CD4-positive, alpha-beta T cell treated with Interleukin-4 for 4 hours (primary cell): Measurements from ENCODE around the gene ZFC3H1.
"Not testable (repeated sequence)": the region's sequence is repeated elsewhere in the genome, so short reads cannot be mapped to it uniquely, and the experiment has no call there.

ENCODE experiments used
- DNase-seq: peaks from one replicate; pipeline ENCODE4 v3.0.0-alpha.2; 2020

Gene ZFC3H1

GRCh38 chr12:71626098-71626497 is 37.5 kb downstream of the ZFC3H1 start:
- no peak for DNase-seq

- DNase-seq: no peak
Observed at GRCh38 chr12:71625476-71625875, 38.2 kb downstream of the ZFC3H1 start.

DNA sequence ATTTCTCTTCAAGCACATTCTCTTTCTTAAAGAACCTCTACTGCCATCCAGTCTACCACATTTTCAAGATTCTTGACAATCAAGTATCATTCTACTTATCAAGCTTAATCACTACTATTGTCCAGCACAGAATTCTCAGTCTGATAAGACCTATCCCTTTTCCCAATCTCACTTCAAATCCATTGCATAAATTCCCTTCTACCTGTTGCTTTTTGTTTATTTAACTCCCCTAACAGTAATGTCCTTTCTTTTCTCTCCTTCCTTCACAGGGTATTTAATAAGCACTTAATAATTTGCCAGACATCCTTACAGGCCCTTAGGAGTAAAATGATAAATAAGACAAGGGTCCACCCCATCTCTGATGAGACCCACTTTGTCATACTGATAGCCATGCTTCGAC is 41.7 kb downstream of the ZFC3H1 start:
- DNase-seq: no peak

DNA sequence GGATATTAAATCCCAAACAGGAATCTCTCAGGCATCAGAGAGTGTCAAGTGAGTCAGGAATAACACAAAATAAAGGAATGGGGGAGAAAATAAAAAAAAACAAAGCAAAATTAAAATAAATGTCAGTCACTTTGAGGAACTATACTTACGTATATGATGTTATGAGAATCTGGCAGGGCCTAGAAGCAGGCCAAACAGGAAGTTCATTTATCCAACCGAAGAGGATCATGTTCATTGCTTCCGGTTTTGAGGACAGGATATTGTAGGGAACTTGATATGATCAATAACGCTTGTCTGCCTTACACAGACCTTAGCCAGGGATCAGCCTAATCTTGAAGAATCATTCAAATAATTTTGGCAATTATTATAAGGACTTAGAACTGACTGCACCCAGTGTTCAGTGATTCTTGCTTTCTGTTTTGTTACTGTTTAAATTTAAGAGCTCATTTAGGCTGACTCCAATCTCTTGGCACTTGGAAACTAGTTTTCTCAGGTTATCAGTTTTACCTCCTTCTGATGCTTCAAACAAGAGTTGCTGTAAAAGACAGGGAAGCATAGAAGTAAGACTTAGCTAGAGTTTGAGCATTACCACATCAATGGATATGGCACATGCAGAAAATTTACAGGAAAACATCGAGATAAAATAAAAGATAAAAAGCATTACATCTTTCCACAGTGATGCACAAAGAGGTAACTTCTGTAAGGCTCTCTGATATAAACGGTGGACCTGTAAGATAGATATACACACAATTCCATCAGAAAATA is 53.4 kb downstream of the ZFC3H1 start:
- no peak for DNase-seq

DNA sequence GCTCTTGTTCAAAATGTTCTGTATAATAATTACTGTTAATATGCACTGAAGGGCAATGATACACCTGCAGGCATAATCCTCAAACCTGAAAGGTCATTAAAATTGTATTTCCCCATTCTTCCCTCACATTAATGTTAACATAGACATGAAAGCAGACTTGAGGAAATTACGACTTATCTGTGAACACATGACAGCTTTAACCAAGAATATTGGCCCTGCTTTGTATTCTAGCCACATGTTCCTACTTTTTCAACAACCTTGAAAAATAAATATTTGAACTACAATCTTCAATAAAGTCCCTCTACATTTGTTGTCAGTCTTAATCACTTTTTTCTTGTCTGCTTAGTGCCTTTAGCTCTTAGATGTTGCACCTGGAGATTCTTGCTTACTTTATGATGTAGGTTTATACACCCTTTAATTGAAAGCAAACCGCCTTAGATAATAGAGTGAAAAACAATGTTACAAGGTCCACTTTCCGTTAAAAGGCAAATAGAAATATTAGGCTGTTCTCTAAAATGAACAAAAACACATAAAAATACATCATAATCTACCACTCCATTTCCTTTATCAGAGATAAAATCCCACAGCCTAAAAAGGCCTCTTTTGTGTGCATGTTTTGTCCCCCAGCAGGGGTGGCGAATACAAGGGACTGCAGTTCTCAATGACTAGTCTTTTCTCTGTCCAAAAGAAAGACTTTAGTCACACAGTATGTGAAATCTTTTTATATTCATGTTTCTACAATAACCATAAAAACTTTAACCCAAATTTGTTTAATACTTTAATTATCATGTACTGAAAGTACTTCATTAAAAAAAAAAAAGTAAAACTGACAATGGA is 55.9 kb downstream of the ZFC3H1 start:
- no peak for DNase-seq

GRCh38 chr12:71605039-71605438 is 58.6 kb downstream of the ZFC3H1 start:
- no peak for DNase-seq

DNA sequence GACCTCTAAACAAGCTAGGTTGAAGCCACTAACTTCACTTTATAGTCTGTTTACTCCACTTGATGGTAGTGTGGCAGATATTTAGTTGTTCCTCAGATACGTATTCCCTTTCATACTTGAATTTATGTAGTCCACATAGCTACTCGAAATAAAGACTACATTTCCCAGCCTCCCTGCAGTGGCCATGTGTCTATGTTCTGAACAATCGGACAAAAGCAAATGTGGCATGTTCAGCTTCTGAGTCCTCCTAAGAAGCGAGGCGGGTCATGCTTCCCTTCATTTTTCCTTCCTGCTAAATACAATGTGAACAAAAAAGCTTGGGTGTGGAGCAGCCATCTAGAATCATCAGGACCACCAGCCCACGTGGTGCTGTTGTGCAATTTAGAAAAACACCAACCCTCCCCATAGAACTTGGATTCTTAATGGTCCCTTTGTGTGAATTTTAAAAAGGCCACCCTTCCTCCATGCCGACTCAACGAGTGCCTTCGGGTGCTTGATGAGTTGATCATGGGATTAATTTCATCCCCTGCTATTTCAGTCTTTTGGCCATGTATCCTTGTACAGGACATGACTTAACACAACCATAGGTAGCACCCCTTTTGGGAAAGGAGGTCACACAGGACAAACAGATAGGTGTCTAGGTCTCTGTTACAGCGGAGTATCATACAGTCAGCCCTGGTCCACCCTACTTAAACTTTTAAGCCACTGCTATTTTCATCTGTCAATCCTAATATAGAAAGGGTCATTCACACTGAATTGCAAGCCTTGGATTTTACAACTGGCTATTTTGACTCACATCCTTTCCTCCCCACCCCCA is 60.7 kb downstream of the ZFC3H1 start:
- DNase-seq: no peak

DNA sequence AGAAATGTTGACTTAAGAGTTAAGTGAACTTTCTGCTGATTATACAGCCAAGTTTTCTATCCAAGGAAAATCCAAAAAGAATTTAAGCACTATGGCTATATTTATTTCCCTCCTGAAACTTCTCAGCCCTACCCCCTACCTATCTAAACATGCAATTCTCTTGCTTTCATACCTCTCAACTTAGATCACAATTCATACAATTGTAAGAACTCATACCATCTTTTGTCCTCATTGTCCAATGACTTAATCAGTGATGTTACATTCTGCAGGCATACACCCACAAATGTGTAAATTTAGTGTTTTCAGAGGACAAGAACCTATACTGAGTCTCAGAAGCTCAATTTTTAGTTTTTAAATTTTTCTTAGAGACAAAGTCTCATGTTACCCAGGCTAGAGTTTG is 62.1 kb downstream of the ZFC3H1 start:
- no peak for DNase-seq

DNA sequence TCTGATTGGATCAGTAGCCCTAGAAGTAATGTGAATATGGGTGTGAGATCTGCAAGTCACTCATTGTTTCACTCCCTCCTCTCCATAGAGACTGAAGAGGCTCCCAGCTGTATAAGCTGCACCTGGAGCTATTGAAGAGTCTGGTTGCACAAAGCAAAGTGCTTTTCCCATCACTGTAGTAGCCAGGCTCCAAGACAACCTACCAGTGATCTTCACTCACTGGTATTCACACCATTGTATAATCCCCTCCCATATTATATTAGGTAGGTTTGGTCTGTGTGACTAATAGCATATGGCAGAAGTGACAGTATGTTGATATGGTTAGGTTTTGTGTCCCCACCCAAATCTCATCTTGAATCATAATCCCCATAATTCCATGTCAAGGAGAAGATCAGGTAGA is 64.4 kb downstream of the ZFC3H1 start:
- no peak for DNase-seq

- DNase-seq: no peak
Observed at GRCh38 chr12:71594214-71594948, 69.3 kb downstream of the ZFC3H1 start.

DNA sequence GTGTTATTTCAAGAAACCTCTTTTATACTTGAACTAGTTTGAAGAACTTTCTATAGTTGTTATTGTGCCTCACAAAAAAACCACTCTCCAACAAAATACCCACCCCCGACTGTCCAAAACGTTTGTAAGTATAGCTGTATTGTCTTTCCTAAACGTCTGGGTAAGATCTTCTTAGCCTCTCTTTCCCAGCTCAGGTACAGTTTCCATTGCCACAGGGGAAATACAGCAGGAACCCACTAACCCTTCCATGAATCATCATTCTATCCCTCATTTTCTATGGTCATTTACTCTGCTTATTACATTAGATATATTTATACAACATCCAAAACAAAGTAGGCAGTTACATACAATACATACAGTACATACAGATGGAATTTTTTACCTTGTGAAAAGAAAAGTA is 70.8 kb downstream of the ZFC3H1 start:
- no peak for DNase-seq

- no peak for DNase-seq
Observed at GRCh38 chr12:71591601-71592000, 72.0 kb downstream of the ZFC3H1 start.

DNA sequence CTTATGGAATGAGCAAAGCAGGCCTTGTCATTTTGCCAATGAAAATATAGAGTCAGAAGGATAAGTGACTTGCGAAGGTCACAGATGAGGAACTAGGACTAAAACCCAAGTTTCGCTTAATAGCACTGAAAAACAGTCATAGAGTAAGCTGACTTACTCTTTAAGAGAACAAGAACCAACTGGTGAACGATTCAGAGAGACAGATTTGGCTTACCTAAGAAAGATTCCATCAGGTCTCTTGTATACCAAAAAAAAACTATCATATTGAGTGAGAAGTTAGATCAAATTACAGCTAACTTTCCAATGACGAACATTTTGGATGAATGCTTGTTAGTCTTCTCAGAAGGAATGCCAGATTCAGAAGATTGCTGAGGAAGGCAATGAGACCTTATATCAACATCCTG is 74.2 kb downstream of the ZFC3H1 start:
- DNase-seq: no peak

- DNase-seq: no peak
Observed at GRCh38 chr12:71587012-71587411, 76.6 kb downstream of the ZFC3H1 start.

- no peak for DNase-seq
Observed at GRCh38 chr12:71585218-71585617, 78.4 kb downstream of the ZFC3H1 start.

- no peak for DNase-seq
Observed at GRCh38 chr12:71584356-71584755, 79.3 kb downstream of the ZFC3H1 start.

- no peak for DNase-seq
Observed at GRCh38 chr12:71582925-71583324, 80.7 kb downstream of the ZFC3H1 start.

GRCh38 chr12:71581206-71581605 is 82.4 kb downstream of the ZFC3H1 start:
- no peak for DNase-seq

GRCh38 chr12:71578694-71579258 is 84.9 kb downstream of the ZFC3H1 start:
- DNase-seq: no peak

GRCh38 chr12:71576496-71576895 is 87.2 kb downstream of the ZFC3H1 start:
- DNase-seq: no peak

GRCh38 chr12:71569885-71570284 is 93.8 kb downstream of the ZFC3H1 start:
- DNase-seq: not testable (repeated sequence)

DNA sequence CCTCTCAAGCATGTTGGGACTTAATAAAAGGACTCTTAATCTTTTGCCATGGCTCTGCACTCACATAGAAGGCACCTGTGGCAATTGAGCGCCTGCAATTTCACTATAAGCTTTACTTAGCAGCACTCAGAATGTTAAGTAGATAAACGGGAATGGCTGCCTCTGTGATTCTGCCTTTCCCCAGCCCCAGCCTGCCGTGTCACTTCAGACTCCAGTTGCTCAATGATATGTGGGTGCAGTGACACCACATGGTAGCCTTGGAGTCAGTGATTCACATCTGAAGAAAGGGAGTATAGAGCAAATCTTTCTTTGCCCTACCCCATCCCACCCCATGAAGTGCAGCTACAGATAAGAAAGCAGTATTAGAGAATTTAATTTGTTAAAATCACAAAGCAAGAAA is 96.1 kb downstream of the ZFC3H1 start:
- DNase-seq: no peak
